K562 (cell line): ENCODE data around the gene MTMR6. TPM values are rescaled to one million over a fixed set of nuclear protein-coding genes. Genes with fewer than 3 reads are reported as not detected.

ENCODE experiments used
- ATAC-seq: fragments of 200-7000 bp; cut with Tn5 transposase; 3 replicates; pipeline ENCODE4 v1.9.1; 2020; ENCODE audit warnings: moderate library complexity
- BruUV-seq: library from RNA; stranded (reverse); fragments of 400-500 nt; replicated peaks from 2 replicates; lab custom pipeline; 2021; lab: Mats Ljungman, UMichigan
- CTCF ChIA-PET: fragments of 300-600 bp; formaldehyde crosslinking; extraction: SDS; loops from one replicate; lab custom pipeline; 2021; ENCODE audit warnings: low intra/inter-chr PET ratio; lab: Yijun Ruan, JAX
- POLR2A ChIA-PET: fragments of 300-600, 350-650 bp; sonication (Branson Sonifier 250); formaldehyde crosslinking; extraction: SDS; loops from one replicate; lab custom pipeline; 2021; ENCODE audit warnings: antibody characterized with exemption, inconsistent platforms; lab: Yijun Ruan, JAX
- DNase-seq, 4 experiments: peaks; one replicate each; pipeline versions ENCODE4 v3.0.0 to v3.0.0-alpha.2; 2011 to 2018; ENCODE audit warnings: low spot score in 3 of 4, mixed read lengths in 3 of 4; ENCODE audit errors: extremely low read depth in 1 of 4
- FAIRE-seq: peaks from 2 replicates; lab custom pipeline; 2011; peaks lifted over from hg19 to GRCh38; lab: Jason Lieb, UNC
- H2AFZ ChIP-seq: 2 replicates; pipeline ENCODE4 v1.6.0; 2011; ENCODE audit warnings: low read depth, low read length, control low read depth, inconsistent platforms
- H3K27ac ChIP-seq: fragments of 200-600 bp; 3 replicates; pipeline ENCODE4 v1.8.0; 2011; ENCODE audit warnings: low read depth, mild to moderate bottlenecking, control low read depth, inconsistent platforms, low read length, moderate library complexity, mixed read lengths; ENCODE audit errors: extremely low read depth
- H3K27me3 ChIP-seq, 2 experiments: fragments of 300-600 bp in 1 of 2; 2 replicates in 1 of 2; 3 replicates in 1 of 2; pipeline versions ENCODE4 v1.6.0 to v1.8.0; 2011; ENCODE audit warnings: inconsistent platforms in 2 of 2, low read length in 2 of 2, mild to moderate bottlenecking in 1 of 2, mixed read lengths in 1 of 2, moderate library complexity in 1 of 2; ENCODE audit not compliant: control insufficient read depth in 2 of 2, insufficient read depth in 2 of 2
- H3K36me3 ChIP-seq: fragments of 300-600 bp; 3 replicates; pipeline ENCODE4 v1.8.0; 2011; ENCODE audit warnings: mild to moderate bottlenecking, low read length, inconsistent platforms; ENCODE audit not compliant: control insufficient read depth, insufficient read depth
- H3K4me1 ChIP-seq, 2 experiments: fragments of 200-600 bp in 1 of 2; replicated peaks in 1 of 2; 2 replicates in 1 of 2; 3 replicates in 1 of 2; pipeline versions ENCODE4 v1.5.1 to v1.8.0; 2011; ENCODE audit warnings: inconsistent platforms in 2 of 2, low read length in 2 of 2, mild to moderate bottlenecking in 1 of 2, mixed read lengths in 1 of 2, moderate library complexity in 1 of 2; ENCODE audit not compliant: control insufficient read depth in 2 of 2, insufficient read depth in 2 of 2
- H3K4me2 ChIP-seq: 2 replicates; pipeline ENCODE4 v1.6.1; 2011; ENCODE audit warnings: low read length, control low read depth, inconsistent platforms, mixed read lengths; ENCODE audit not compliant: insufficient read depth
- H3K4me3 ChIP-seq: fragments of 200-600 bp; sonication (generic), shearing (Covaris generic); 2 replicates; pipeline ENCODE4 v1.5.1; 2016; ENCODE audit warnings: control low read depth, inconsistent platforms
- H3K79me2 ChIP-seq: fragments of 200-600 bp; 3 replicates; pipeline ENCODE4 v1.8.0; 2011; ENCODE audit warnings: low read length, inconsistent platforms; ENCODE audit not compliant: control insufficient read depth, insufficient read depth
- H3K9ac ChIP-seq, 2 experiments: 2 replicates each; pipeline versions ENCODE4 v1.6.0 to v1.6.1; 2011; ENCODE audit warnings: low read depth in 2 of 2, low read length in 2 of 2, control low read depth in 1 of 2, inconsistent platforms in 1 of 2, mild to moderate bottlenecking in 1 of 2, mixed read lengths in 1 of 2; ENCODE audit not compliant: insufficient read depth in 1 of 2
- H3K9me1 ChIP-seq: one replicate; pipeline ENCODE4 v1.6.0; 2011; ENCODE audit warnings: inconsistent platforms, mild to moderate bottlenecking, low read length, moderate library complexity; ENCODE audit not compliant: control insufficient read depth, insufficient read depth
- H3K9me3 ChIP-seq: replicated peaks from 2 replicates; pipeline ENCODE4 v1.5.1; 2011; ENCODE audit warnings: low read depth, low read length, inconsistent platforms; ENCODE audit not compliant: control insufficient read depth, insufficient read depth
- H4K20me1 ChIP-seq: replicated peaks from 2 replicates; pipeline ENCODE4 v1.6.1; 2011; ENCODE audit warnings: low read length, inconsistent platforms, mixed read lengths; ENCODE audit not compliant: control insufficient read depth, insufficient read depth
- ARID3B ChIP-seq: fragments of 250-450 bp; sonication (Bioruptor Pico); IDR thresholded peaks from 2 replicates; pipeline ENCODE4 v1.4.0; 2020; ENCODE audit warnings: borderline replicate concordance
- CBX1 ChIP-seq: sonication (generic); IDR thresholded peaks from 2 replicates; pipeline ENCODE4 v1.6.1; 2016; ENCODE audit warnings: antibody characterized with exemption, low read depth, mild to moderate bottlenecking
- HNRNPL ChIP-seq: fragments of 200-400 bp; formaldehyde crosslinking; IDR thresholded peaks from 2 replicates; pipeline ENCODE4 v1.6.1; 2017; ENCODE audit warnings: low read depth, mild to moderate bottlenecking, low read length
- IFI16 ChIP-seq: fragments of 250-450 bp; sonication (Bioruptor Pico); IDR thresholded peaks from 2 replicates; pipeline ENCODE4 v2.1.2; 2022; ENCODE audit warnings: mild to moderate bottlenecking, inconsistent platforms
- MTA3 ChIP-seq: fragments of 450-650 bp; formaldehyde crosslinking; IDR thresholded peaks from 2 replicates; pipeline ENCODE4 v1.6.1; 2017; ENCODE audit warnings: mild to moderate bottlenecking, borderline replicate concordance
- MYNN ChIP-seq, 2 experiments: sonication (generic); formaldehyde crosslinking in 1 of 2; IDR thresholded peaks; 2 replicates each; pipeline versions ENCODE4 v1.5.0 to v1.6.1; 2016 to 2020; ENCODE audit warnings: antibody characterized with exemption in 1 of 2, missing genetic modification reagents in 1 of 2
- NFIX ChIP-seq: fragments of 250-450 bp; sonication (Bioruptor Pico); IDR thresholded peaks from 2 replicates; pipeline ENCODE4 v1.4.0; 2020; ENCODE audit warnings: low read depth, mild to moderate bottlenecking, moderate library complexity
- PHTF2 ChIP-seq: fragments of 250-450 bp; sonication (Bioruptor Pico); IDR thresholded peaks from 2 replicates; pipeline ENCODE4 v1.5.0; 2021; ENCODE audit warnings: mild to moderate bottlenecking
- POLR3A ChIP-seq: IDR thresholded peaks from 2 replicates; pipeline ENCODE4 v1.6.1; 2011; ENCODE audit warnings: borderline replicate concordance, mild to moderate bottlenecking, moderate library complexity; ENCODE audit not compliant: insufficient read length, insufficient read depth; ENCODE audit errors: extremely low read depth
- SAFB2 ChIP-seq: fragments of 200-400 bp; formaldehyde crosslinking; IDR thresholded peaks from 2 replicates; pipeline ENCODE4 v1.6.1; 2018; ENCODE audit warnings: borderline replicate concordance, low read length, low read depth, moderate library complexity; ENCODE audit not compliant: severe bottlenecking
- SRSF3 ChIP-seq: fragments of 200-400 bp; formaldehyde crosslinking; IDR thresholded peaks from 2 replicates; pipeline ENCODE4 v1.6.1; 2016; ENCODE audit warnings: mild to moderate bottlenecking, low read length, moderate library complexity; ENCODE audit not compliant: insufficient read depth
- ZNF134 ChIP-seq: fragments of 250-450 bp; sonication (Bioruptor Pico); conservative IDR thresholded peaks from 2 replicates; pipeline ENCODE4 v1.4.0; 2020
- ZNF395 ChIP-seq: fragments of 200-800 bp; sonication (Bioruptor generic); IDR thresholded peaks from 2 replicates; pipeline ENCODE4 v1.6.1; 2017; ENCODE audit warnings: missing genetic modification characterization, missing compliant biosample characterization
- WGBS: fragments of 100-300 bp; shearing (Covaris generic); methylation state at CpG from one replicate; pipeline ENCODE4 v1.1.6; 2016; ENCODE audit warnings: low coverage, mixed read lengths; ENCODE audit not compliant: insufficient coverage; ENCODE audit errors: missing lambda C conversion rate; 5-methylcytosine and 5-hydroxymethylcytosine counted together
- in situ Hi-C: fragments of 300-500 bp; cut with MboI; formaldehyde crosslinking; loops from 4 replicates; pipeline ENCODE4 v1.15.0; 2018; ENCODE audit warnings: inconsistent platforms, mixed read lengths
- intact Hi-C: fragments of 100-400 bp; cut with micrococcal nuclease; formaldehyde crosslinking; loops from 2 replicates; pipeline ENCODE4 v1.14.2; 2022
- polyA plus RNA-seq, 8 experiments: library from polyadenylated mRNA; depleted of rRNA in 4 of 8; stranded (reverse) in 5 of 8; unstranded in 3 of 8; fragments of >200 nt; fragmentation: Nextera tagmentation in 2 of 8; fragmentation: Illumina TruSeq in 1 of 8; extraction: Ambion mirVana in 2 of 8; extraction: Trizol in 1 of 8; gene quantifications; 2 replicates each; pipeline versions ENCODE4 v1.2.1 to v1.2.3, GENCODE V29; 2011 to 2014; ENCODE audit warnings: inconsistent platforms in 1 of 8, missing spikeins in 1 of 8
- total RNA-seq, 7 experiments: library from RNA; depleted of rRNA in 6 of 7; stranded (reverse); fragments of >200 nt in 6 of 7; fragmentation: Illumina TruSeq in 2 of 7; extraction: Trizol in 2 of 7; gene quantifications; 2 replicates each; pipeline versions ENCODE4 v1.2.1 to v1.2.3, GENCODE V29; 2011 to 2021; ENCODE audit warnings: low replicate concordance in 1 of 7

Gene MTMR6
- total and polyA plus RNA-seq, 9 of the 15 experiments (the other 6 are each of a cell fraction or from before 2014, with no cell fraction given), result 3.9 to 10.8 (median 7.7) TPM

- Histone ChIP-seq H3K36me3 (peaks cover 90% of the 10 kb centered on the region), H3K9ac (no peak overlapping the region), H3K4me2 (no peak overlapping the region), H3K4me3 (no peak overlapping the region), H2AFZ (no peak overlapping the region), H3K9me1 (no peaks in the 10 kb centered on the region), H3K4me1 (no peaks in the 10 kb centered on the region), H3K27ac (no peak overlapping the region), H4K20me1 (no peaks in the 10 kb centered on the region)
- POLR2A ChIA-PET, result no interaction called here
- FAIRE-seq (no peak), DNase-seq (no peak), ATAC-seq (no peak)
- in situ Hi-C loops, result no loop called here
- CTCF ChIA-PET, result no interaction called here
- BruUV-seq, result no TSS peak
- no peak for TF ChIP-seq ARID3B (CRISPR knock-in tag)
- TF ChIP-seq MYNN (IDR thresholded peaks at IDR 0.05), result no peak
- no peak for TF ChIP-seq MYNN (CRISPR knock-in tag; IDR thresholded peaks at IDR 0.05)
- no peak for TF ChIP-seq ZNF134 (CRISPR knock-in tag)
- no peak for TF ChIP-seq IFI16
- TF ChIP-seq PHTF2 (CRISPR knock-in tag), result no peak
- TF ChIP-seq POLR3A, result no peak
- no peak for TF ChIP-seq SAFB2
- no peak for TF ChIP-seq SRSF3
- TF ChIP-seq HNRNPL, result no peak
- TF ChIP-seq MTA3, result no peak
- TF ChIP-seq NFIX (CRISPR knock-in tag), result no peak
- no peak for TF ChIP-seq ZNF395
- no peak for TF ChIP-seq CBX1
- TF ChIP-seq, all 486 proteins: peak for 0
- no peaks in the 10 kb centered on the region for H3K27me3 ChIP-seq
- peaks cover 18% of the 10 kb centered on the region; the same call in 2 of the 3 replicates for H3K79me2 ChIP-seq
- 100% methylated on average over 1 of the region's 1 CpG for WGBS
- intact Hi-C loops, result no loop called here
- H3K9me3 ChIP-seq, result no peaks in the 10 kb centered on the region
Observed at GRCh38 chr13:25330541-25330940, 43.3 kb upstream of the MTMR6 start.
